Head of caudate nucleus (tissue), 42 donors: ENCODE results near the gene KCNQ4.

Experiments used
- DNase-seq, 42 donors: peaks; one replicate each; pipeline versions ENCODE4 v3.0.0 to v3.0.0-alpha.2; 2020 to 2021; ENCODE audit warnings: mixed read lengths in 7 of 42
- intact Hi-C: fragments of 100-400 bp; cut with DNase I; formaldehyde crosslinking; loops from one replicate; pipeline ENCODE4 v1.15.0; 2022

Gene KCNQ4

GRCh38 chr1:40772146-40772955 is 11.2 kb upstream of the KCNQ4 start:
- intact Hi-C loops = no loop called here

DNA sequence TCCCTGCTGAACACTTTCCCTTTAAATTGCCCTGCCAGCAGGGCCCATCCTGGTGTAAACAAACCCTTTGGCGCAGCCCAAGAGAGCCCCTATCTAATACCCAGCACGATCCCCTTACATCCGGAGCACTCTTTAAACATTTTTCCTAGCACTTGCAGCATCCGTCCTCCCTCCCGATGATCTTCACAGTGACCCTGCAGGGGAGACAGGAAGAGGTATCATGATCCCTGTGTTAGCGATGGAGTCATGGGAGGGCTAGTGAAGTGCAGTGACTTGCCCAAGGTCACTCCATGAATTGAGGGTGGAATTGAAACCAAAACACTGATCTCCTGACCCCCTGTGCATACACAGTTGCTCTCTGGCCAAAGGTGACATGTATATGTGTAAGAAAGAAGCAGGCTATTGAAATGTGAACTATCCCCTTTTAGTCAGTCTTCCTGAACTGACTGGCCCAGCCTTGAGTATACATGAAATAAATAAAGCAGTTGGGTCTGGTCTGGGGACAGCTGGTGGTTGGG is 9.8 kb upstream of the KCNQ4 start:
- intact Hi-C loops = no loop called here
- no peak for DNase-seq

More at GRCh38 chr1:40772146-40772955, 11.2 kb upstream of the KCNQ4 start:
- DNase-seq = no peak

DNA sequence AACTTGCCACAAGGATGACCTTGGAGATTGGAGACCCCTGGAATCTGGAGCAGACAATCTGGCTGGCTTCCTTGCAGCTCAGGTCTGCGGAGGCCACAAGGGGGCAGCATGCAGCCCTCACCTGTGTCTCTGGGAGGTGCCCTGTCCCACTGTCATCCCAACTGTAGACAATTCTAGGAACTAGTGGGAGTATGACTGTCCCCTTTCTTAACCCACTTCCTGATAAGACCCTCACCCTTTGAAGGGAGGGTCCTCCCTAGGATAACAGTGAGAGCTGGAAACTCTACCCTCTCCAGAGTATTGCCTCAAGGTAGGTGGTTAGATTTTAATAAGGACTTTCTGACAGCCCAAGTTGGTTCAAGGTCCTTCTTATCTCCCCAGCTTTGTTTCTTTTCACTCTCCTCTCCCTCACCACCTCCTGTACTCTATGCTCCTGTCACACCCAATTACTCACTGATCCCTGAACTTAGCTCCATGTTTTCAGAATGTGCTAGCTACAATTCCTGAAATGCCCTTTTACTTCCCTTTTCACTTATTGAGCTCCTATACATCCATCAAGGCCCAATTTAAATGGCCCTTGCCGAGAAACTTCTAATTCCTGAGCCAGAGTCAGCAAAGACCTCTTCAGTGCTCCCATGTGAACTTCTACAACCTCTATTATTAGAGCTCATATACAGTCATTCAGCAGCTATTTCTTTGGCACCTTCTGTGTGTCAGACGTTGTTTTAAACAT is 9.2 kb upstream of the KCNQ4 start:
- intact Hi-C loops = no loop called here
- peak in 39 of 42 donors; percentile 33 to 83 (median 67) for DNase-seq

DNA sequence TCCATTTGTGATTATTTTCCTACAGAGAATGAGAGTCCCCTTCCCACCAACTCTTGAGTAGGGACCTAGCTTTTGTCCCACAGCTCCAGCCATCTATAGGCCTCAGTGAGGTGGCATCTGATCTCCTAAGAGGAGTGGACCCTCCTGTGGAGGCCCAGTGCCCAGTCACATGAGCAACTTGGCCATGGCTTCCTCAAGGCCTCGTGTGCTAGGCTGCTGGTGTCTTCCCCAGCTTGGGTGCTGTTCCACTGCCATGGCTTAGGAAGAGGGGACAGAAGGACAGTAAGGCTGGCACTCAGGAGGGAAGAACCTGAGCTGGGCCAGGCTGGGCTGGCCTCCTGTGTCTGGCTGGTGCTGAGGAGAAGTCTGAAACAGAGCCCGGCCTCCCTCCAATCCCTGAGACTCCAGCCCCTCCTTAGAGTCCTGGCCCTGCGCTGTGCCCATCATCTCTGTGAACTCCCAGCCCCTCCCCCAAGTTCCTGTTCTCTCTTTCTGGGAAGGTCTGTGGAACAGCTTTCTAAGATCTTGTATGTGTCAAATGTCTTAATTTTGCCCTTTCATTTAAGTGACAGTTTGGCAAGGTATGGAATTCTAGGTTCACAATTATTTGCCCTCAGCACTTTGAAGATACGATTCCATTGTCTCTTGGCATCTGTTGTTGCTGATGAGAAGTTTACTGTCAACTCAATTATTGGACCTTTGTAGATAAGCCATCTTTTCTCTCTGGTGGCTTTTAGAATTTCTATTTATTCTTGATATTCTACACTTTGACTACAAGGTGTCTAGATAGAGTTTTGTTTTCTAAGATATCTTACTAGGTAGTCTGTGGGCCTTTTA is 7.1 kb upstream of the KCNQ4 start:
- DNase-seq = no peak
- intact Hi-C loops = no loop called here

- intact Hi-C loops = no loop called here
- DNase-seq = no peak
Measured at GRCh38 chr1:40777224-40777970, 6.2 kb upstream of the KCNQ4 start.

DNA sequence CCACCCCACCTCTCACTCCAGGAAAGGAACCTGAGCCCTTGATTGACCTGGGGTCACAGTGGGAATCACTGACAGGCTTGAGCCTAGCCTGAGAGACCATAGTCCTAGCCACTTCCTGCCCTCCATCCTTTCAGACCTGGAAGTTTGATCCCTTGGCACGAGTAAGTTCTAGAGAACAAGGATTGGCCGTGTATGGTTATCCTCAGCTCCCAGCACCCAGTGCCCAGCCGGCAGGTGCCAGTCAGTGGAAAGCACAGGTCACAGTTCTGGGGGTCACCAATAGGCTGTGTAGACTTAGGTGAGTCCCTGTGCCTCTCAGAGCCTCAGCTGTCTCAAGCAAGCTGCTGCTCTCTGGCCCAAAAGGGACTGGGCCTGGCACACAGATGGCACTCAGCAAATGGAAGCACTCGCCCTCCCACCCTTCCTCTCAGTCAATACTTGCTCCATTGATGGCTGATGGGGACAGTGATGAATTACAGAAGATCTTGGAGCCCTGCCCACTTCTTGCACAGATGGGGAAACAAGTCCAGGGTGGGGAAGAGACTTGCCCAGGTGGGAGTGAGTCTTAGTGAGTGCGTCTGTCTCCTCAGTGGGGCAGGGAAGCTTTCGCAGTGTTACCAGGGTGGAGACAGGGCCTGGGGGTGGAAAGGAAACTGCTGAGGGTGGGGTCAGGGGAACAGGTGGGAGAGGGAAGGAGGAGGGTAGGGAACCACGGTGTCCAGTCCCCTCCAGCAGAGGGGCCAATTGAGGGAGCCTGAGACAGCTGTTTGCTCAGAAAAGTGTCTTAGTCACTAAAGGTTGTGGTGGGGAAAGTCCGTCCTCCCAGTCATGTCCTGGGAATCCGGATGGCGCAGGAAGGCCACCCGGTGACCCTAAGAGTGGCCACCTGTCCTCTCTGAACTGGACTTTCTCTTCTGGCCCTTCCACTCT is 2.6 kb upstream of the KCNQ4 start:
- intact Hi-C loops = loop anchor here (2.0 kb wide), 1 partner anchor 68 kb away; no protein-coding TSS in a partner anchor
- DNase-seq = no peak

DNA sequence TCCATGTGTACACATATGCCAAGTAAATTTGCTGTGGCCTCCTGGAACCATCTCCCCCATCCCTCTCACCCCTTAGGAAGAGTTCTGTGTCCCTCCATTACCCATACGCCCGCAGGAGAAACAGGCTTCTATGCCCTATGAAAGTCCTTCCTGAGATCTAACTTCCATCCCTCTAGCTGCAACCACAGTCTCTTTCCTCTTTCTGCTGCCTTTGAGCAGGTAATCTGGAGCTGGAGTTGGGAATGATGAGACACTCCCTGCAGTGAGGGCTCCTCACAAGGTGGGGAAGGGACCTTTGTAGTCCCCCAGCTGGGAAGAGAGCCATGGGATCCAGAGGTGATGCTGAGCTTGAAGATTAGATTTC is 2.0 kb upstream of the KCNQ4 start:
- DNase-seq = no peak
- intact Hi-C loops = loop anchor here (2.0 kb wide), 1 partner anchor 67 kb away; no protein-coding TSS in a partner anchor

GRCh38 chr1:40782371-40782956 is 1.1 kb upstream of the KCNQ4 start:
- DNase-seq = peak in 1 of 42 donors; percentile 24
- intact Hi-C loops = no loop called here

GRCh38 chr1:40784141-40784770 is 669 bp downstream of the KCNQ4 start:
- intact Hi-C loops = no loop called here
- peak in 2 of 42 donors; percentile 22 to 47 for DNase-seq

DNA sequence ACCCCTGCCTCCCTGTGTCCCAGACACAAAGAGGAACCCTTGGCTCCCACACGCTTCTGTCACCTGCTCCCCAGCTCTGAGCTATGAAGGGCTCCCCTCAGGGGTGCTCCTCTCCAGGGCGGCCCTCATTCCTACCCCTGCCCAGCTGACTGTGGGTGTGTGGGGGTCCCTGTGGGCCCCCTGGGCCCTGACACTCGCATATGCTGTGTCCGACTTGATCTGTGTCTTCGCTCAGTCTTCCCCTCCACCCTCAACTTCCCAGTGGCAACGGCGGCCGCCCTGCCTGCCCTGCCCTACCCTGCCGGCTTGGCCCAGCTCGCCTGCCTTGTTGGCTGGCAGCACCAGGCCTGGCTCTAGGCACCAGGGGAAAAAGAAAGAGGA is 1.2 kb downstream of the KCNQ4 start:
- peak in 3 of 42 donors; percentile 30 to 49 (median 35) for DNase-seq
- intact Hi-C loops = no loop called here

DNA sequence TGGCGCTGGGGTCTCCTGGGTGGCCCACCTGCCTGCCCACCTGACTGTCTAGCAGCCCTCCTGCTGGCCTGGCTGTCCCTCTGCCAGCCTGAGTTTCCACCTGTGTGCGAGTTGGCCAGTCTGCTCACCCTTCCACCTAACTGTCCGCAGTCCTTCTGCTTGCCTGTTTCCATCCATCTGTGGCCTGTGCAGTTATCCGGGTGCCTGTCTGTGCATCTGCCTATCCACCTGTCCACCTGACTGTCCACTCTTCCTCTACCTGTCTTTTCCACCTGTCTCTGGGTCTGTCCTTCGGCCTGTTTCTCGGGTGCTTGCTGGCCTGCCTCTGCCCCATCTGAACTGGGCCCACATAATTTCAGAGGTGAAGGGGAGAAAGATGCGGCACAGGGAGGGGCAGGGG is 1.9 kb downstream of the KCNQ4 start:
- intact Hi-C loops = no loop called here
- no peak for DNase-seq

DNA sequence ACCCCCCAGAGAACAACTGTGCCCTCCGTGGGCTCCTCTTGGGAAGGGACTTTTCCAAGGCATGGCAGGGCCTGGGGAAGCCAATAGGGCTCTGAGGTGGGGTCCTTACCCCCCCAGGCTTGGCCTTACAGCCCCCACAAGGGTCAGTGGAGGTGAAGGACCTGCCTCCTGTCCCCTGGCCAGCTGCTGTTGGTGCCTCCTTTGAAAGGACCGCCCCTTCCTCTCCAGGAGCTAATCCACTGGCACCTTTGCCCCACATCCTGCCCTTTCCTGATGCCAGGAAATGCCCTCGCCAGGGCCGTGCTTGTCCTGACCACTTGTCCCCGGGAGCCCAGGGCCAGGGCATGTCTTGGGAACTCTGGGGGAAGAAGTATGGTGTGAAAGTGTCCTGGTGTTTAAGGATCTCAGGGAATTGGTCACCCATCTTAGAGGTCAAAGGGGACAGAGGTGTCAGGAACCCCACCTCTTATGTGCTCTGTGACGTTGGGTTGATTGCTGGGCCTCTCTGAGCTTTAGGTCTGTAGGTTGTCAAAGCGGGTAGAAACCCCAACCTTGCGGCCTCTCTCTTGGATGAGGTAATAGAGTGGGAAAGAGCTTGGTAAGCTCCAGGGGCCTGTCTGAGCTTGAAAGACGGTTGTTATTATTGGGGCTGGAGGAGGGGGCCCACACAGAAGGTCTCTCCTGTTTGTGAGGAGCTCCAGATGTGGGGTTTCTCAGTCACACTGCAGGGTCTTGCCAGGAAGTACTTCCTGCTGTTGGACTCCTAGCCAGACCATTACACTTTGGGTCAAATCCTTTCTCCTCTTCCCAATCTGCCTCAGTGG is 2.8 kb downstream of the KCNQ4 start:
- intact Hi-C loops = no loop called here
- DNase-seq = no peak

DNA sequence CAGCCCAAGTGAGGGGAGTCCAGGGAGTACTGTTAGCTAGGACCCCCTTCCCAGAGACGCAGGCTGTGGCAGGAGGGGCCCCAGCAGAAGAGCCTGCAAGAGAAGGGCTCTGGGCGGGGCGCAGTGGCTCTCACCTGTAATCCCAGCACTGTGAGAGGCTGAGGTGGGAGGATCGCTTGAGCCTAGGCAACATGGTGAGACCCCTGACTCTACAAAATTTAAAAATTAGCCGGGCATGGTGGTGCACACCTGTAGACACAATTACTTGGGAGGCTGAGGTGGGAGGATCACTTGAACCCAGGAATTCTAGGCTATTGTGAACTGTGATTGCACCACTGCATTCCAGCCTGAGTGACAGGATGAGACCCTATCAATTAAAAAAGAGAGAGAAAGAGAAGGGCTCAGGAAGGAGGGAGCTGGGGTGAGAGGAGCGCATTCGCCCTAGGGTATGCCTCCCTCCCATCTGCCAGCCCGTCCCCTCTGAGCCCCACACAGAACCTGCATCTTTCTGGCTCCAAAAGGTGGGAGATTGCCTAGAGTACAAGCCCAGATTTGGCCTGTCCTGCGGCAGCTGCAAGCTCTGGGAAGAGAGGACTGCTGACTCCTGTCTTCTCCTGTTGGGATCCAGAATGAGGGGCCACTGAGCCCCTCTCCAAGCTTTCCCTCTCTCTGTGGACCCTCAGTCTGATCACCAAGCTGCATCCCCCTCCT is 3.6 kb downstream of the KCNQ4 start:
- DNase-seq = no peak
- intact Hi-C loops = no loop called here

DNA sequence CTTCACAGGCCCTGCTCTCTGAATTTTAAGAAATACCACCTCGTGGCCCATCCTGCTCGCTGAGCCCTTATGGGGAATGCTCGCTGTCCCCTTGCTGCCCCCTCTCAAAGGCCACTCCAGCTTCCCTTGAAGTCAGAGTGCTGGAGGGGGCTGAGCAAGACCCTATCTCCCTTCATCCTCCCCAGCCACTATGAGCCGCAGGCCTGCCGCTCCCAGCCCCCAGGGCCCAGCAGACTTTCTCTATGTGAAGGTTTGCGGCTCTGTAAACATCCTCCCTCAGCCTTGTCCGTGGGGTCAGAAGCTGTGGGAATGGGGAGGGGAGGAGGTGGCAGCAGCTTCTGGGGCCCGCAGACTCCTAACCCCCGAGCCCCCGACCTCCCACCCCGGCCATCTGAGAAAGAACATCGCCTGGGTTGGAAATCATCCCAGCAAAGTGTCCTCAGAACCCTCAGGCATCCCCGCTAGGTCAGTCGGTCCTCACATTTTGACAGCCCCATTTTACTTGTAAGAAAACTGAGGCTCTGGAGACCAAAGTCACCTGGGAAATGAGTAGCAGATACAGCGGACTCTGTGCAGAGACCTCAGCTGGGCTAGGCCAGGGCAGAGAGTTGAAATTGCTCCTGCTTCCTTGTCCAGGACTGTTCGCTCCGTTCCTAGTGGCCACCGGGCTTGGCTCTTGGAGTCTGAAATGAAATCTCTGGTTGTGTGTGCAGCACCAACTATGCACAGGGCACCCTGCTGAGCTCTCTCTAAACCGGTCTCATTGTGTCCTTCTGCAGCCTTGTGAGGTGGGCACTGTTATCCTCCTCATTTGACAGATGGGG is 4.4 kb downstream of the KCNQ4 start:
- no peak for DNase-seq
- intact Hi-C loops = no loop called here
